HEK293T (cell line): ENCODE data around the gene TADA2B.
"Not testable (repeated sequence)": the region's sequence is repeated elsewhere in the genome, so short reads cannot be mapped to it uniquely, and the experiment has no call there.

Source experiments
- CTCF ChIA-PET: fragments of 350-600 bp; formaldehyde crosslinking; extraction: SDS; loops from one replicate; lab custom pipeline; 2021; ENCODE audit warnings: antibody characterized with exemption, inconsistent platforms; lab: Yijun Ruan, JAX
- POLR2A ChIA-PET: fragments of 350-600 bp; formaldehyde crosslinking; extraction: SDS; loops from one replicate; lab custom pipeline; 2020; ENCODE audit warnings: antibody characterized with exemption, inconsistent platforms; lab: Yijun Ruan, JAX
- DNase-seq: peaks from one replicate; pipeline ENCODE4 v3.0.0; 2012; ENCODE audit warnings: mixed read lengths; ENCODE audit errors: extremely low spot score
- ARNT ChIP-seq: fragments of 450-650 bp; IDR thresholded peaks from 2 replicates; pipeline ENCODE4 v1.6.1; 2017; ENCODE audit warnings: mild to moderate bottlenecking
- BHLHE40 ChIP-seq: fragments of 450-650 bp; IDR thresholded peaks from 2 replicates; pipeline ENCODE4 v1.6.1; 2016; ENCODE audit warnings: mild to moderate bottlenecking, moderate library complexity, borderline replicate concordance
- CTBP1 ChIP-seq: fragments of 450-650 bp; IDR thresholded peaks from 2 replicates; pipeline ENCODE4 v1.6.1; 2016; ENCODE audit warnings: borderline replicate concordance
- ELF4 ChIP-seq: fragments of 450-650 bp; IDR thresholded peaks from 2 replicates; pipeline ENCODE4 v1.6.1; 2017; ENCODE audit warnings: antibody characterized with exemption
- FOXA1 ChIP-seq: fragments of 450-650 bp; IDR thresholded peaks from 2 replicates; pipeline ENCODE4 v1.6.1; 2016; ENCODE audit warnings: mild to moderate bottlenecking
- FOXK2 ChIP-seq: fragments of 450-650 bp; IDR thresholded peaks from 2 replicates; pipeline ENCODE4 v1.6.1; 2016; ENCODE audit warnings: mild to moderate bottlenecking
- FOXM1 ChIP-seq: fragments of 450-650 bp; IDR thresholded peaks from 2 replicates; pipeline ENCODE4 v1.6.1; 2017; ENCODE audit warnings: mild to moderate bottlenecking, borderline replicate concordance
- HDGF ChIP-seq: fragments of 450-650 bp; IDR thresholded peaks from 2 replicates; pipeline ENCODE4 v1.6.1; 2017; ENCODE audit warnings: antibody characterized with exemption, borderline replicate concordance
- L3MBTL2 ChIP-seq: fragments of 450-650 bp; conservative IDR thresholded peaks from 2 replicates; pipeline ENCODE4 v1.6.1; 2016; ENCODE audit warnings: mild to moderate bottlenecking
- LEF1 ChIP-seq: fragments of 450-650 bp; IDR thresholded peaks from 2 replicates; pipeline ENCODE4 v1.6.1; 2017; ENCODE audit warnings: mild to moderate bottlenecking, borderline replicate concordance
- NFRKB ChIP-seq: fragments of 450-650 bp; IDR thresholded peaks from 2 replicates; pipeline ENCODE4 v1.6.1; 2016; ENCODE audit warnings: mild to moderate bottlenecking, moderate library complexity
- PKNOX1 ChIP-seq: fragments of 450-650 bp; IDR thresholded peaks from 2 replicates; pipeline ENCODE4 v1.6.1; 2016
- SP1 ChIP-seq: fragments of 450-650 bp; IDR thresholded peaks from 2 replicates; pipeline ENCODE4 v1.6.1; 2017
- SUZ12 ChIP-seq: fragments of 450-650 bp; IDR thresholded peaks from 2 replicates; pipeline ENCODE4 v1.6.1; 2016; ENCODE audit warnings: mild to moderate bottlenecking
- TARDBP ChIP-seq: fragments of 450-650 bp; IDR thresholded peaks from 2 replicates; pipeline ENCODE4 v1.6.1; 2016
- ZNF384 ChIP-seq: fragments of 450-650 bp; IDR thresholded peaks from 2 replicates; pipeline ENCODE4 v1.6.1; 2016

Gene TADA2B

GRCh38 chr4:7075962-7076695, 33.0 kb downstream of the TADA2B start:
- POLR2A ChIA-PET, result no interaction called here
- no peak for DNase-seq
- no peak for TF ChIP-seq FOXA1
- TF ChIP-seq TARDBP, result no peak
- no peak for TF ChIP-seq FOXM1
- no peak for TF ChIP-seq ELF4
- no peak for TF ChIP-seq SP1
- CTCF ChIA-PET, result no interaction called here

DNA sequence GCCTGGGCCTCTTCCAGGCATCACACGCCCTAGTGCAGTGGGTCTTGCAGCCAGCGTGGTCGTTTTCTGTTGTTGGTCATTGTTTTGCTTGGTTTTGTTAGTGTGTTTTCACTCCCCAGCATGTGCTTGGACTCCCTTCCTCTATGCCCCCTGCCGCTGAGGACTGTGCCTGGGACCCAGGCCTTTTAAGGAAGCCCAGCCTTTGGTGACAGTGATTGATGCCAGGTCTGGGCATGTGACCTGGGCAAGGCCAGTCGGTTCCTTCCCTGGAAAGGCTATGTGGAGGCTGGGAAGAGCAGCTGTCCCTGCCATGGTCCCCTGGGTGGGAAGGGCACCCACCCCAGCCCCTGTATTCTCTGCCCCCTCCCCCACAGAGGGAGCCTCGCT, 33.5 kb downstream of the TADA2B start:
- DNase-seq, result no peak
- TF ChIP-seq SUZ12 (no peak), PKNOX1 (peak; percentile 64; the same call in 1 of the 2 replicates)
- POLR2A ChIA-PET, result interaction anchor here (3.0 kb wide), 1 partner anchor 8 kb away, joined by 18 read pairs; the partner anchor contains the start of gene GRPEL1
- CTCF ChIA-PET, result interaction anchor here (0.9 kb wide), 1 partner anchor 9 kb away, joined by 4 read pairs; the partner anchor contains the start of gene GRPEL1

DNA sequence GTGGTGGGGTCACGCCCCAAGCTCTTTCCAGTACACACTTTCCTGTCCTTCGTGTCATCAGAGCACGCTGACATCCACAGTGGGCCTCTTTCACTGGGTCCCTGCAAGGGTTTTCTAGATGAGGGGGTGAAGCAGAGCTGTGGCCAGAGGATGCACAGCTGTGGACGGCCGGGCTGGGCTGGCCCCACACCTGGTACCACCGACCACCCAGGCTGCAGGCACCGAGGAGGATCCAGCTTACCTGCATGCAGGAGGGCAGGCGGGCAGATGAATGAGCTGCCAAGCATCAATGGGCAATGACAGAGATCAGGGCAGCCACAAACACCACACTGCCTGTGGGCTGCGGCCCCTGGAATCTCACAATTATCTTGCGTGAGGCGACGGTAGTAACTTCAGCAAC, 34.2 kb downstream of the TADA2B start:
- CTCF ChIA-PET, result interaction anchor here (0.9 kb wide), 1 partner anchor 9 kb away, joined by 4 read pairs; the partner anchor contains the start of gene GRPEL1
- TF ChIP-seq ZNF384 (no peak), HDGF (no peak), ELF4 (no peak), FOXM1 (no peak), FOXA1 (no peak), PKNOX1 (no peak), ARNT (no peak), L3MBTL2 (no peak), BHLHE40 (no peak), FOXK2 (no peak), SP1 (no peak), CTBP1 (no peak), TARDBP (no peak), SUZ12 (no peak), NFRKB (no peak), LEF1 (no peak)
- POLR2A ChIA-PET, result interaction anchor here (3.0 kb wide), 1 partner anchor 9 kb away, joined by 18 read pairs; the partner anchor contains the start of gene GRPEL1
- DNase-seq, result no peak

DNA sequence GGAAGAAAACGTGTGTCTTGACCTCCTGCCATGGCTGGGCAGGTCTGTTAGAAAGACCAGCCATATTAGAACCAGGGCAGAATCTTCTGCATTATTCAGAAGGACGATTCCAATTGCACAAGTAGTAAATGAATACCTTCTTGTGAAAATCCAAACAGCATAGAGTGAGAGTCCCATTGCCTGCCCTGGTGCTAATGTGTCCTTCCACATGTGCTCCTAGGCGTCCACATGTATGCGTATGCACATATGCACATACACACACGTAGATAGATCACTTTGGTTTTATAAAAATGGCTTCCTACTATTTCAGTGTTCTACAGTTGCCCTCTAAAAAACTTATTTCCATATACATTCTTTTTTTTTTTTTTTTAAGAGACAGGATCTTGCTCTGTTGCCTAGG, 34.9 kb downstream of the TADA2B start:
- TF ChIP-seq NFRKB (no peak), ARNT (no peak), PKNOX1 (no peak), HDGF (no peak), ELF4 (no peak), SUZ12 (no peak), SP1 (no peak), TARDBP (no peak), BHLHE40 (no peak), ZNF384 (no peak)
- ChIA-PET CTCF (interaction anchor here (0.6 kb wide), 1 partner anchor 114 kb away, joined by 6 read pairs; no protein-coding TSS in a partner anchor), POLR2A (interaction anchor here (3.0 kb wide), 1 partner anchor 9 kb away, joined by 18 read pairs; the partner anchor contains the start of gene GRPEL1)
- no peak for DNase-seq

DNA sequence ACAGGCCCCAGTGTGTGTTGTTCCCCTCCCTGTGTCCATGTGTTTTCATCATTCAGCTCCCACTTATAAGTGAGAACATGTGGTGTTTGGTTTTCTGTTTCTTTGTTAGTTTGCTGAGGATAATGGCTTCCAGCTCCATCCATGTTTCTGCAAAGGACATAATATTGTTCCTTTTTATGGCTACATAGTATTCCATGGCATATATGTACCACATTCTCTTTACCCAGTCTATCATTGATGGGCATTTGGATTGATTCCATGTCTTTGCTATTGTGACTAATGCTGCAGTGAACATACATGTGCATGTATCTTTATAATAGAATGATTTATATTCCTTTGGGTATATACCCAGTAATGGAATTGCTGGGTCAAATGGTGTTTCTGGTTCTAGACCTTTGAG, 36.3 kb downstream of the TADA2B start:
- CTCF ChIA-PET, result interaction anchor here (0.7 to 1.2 kb wide), 2 partner anchors 9 to 485 kb away, joined by 3 read pairs; no protein-coding TSS in a partner anchor
- POLR2A ChIA-PET, result interaction anchor here (3.0 kb wide), 1 partner anchor 11 kb away, joined by 18 read pairs; the partner anchor contains the start of gene GRPEL1
- DNase-seq, result not testable (repeated sequence)

GRCh38 chr4:7079909-7080308, 36.7 kb downstream of the TADA2B start:
- DNase-seq, POLR2A ChIA-PET: not testable (repeated sequence)
- CTCF ChIA-PET, result interaction anchor here (1.2 kb wide), 1 partner anchor 9 kb away, joined by 3 read pairs; no protein-coding TSS in a partner anchor
